GM12865 (cell line): ENCODE measurements around the gene DRD3.

ENCODE experiments used
- DNase-seq: peaks from one replicate; pipeline ENCODE4 v3.0.0; 2010; ENCODE audit warnings: low read depth
- H3K4me3 ChIP-seq: 2 replicates; pipeline ENCODE4 v1.5.1; 2011; ENCODE audit warnings: mild to moderate bottlenecking, low read depth, low read length, control low read depth
- TF ChIP-seq, protein P1 (sequence below): IDR thresholded peaks from 2 replicates; pipeline ENCODE4 v1.5.1; 2011; ENCODE audit warnings: low read length, control low read depth, low read depth, inconsistent platforms; ENCODE audit not compliant: insufficient read depth; ENCODE audit errors: missing control alignments

The DRD3 gene

GRCh38 chr3:114112696-114113095, 66.2 kb downstream of the DRD3 start:
- no peak overlapping the region for H3K4me3 ChIP-seq
- TF ChIP-seq, protein P1, sequence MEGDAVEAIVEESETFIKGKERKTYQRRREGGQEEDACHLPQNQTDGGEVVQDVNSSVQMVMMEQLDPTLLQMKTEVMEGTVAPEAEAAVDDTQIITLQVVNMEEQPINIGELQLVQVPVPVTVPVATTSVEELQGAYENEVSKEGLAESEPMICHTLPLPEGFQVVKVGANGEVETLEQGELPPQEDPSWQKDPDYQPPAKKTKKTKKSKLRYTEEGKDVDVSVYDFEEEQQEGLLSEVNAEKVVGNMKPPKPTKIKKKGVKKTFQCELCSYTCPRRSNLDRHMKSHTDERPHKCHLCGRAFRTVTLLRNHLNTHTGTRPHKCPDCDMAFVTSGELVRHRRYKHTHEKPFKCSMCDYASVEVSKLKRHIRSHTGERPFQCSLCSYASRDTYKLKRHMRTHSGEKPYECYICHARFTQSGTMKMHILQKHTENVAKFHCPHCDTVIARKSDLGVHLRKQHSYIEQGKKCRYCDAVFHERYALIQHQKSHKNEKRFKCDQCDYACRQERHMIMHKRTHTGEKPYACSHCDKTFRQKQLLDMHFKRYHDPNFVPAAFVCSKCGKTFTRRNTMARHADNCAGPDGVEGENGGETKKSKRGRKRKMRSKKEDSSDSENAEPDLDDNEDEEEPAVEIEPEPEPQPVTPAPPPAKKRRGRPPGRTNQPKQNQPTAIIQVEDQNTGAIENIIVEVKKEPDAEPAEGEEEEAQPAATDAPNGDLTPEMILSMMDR, result no peak
- no peak for DNase-seq

DNA sequence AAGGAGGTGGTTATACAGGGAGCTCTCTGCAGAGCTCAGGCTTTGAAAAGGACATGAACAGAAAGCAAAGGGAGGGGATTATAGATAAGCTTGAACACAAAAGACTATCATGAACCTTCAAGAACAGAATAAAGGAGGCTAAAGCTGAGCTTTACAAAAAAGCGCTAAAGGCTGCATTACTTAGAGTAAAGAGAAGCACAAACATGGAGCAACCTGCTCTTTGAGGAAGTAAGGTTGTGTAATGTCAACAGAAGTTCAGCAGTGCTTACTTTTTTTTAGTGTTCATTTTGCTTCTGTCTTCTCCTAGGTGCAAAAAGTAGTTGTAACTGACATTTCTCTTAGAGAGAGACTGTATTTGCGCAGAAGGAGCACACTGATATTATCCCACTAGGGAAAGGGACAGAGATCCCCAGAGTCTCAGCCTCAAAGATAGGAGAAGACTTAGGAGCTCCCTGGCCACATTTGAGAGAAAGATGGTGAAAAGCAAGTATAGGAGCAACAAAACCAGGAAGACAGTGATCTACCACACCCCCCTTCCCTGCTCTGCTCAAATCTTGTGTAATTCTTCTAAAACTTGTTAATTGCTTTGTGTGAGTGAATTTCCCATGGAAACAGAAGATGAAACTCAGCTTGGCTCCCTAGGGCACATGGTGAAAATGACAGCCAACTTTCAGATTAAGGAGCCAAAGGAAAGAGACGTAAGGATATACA, 67.6 kb downstream of the DRD3 start:
- H3K4me3 ChIP-seq, result no peak overlapping the region
- TF ChIP-seq, protein P1, result no peak
- DNase-seq, result no peak

GRCh38 chr3:114110439-114110838, 68.4 kb downstream of the DRD3 start:
- DNase-seq, result no peak
- TF ChIP-seq, protein P1, result no peak
- no peak overlapping the region for H3K4me3 ChIP-seq

- TF ChIP-seq, protein P1, result no peak
Measured at GRCh38 chr3:114108137-114108536, 70.7 kb downstream of the DRD3 start.

GRCh38 chr3:114104414-114104813, 74.4 kb downstream of the DRD3 start:
- DNase-seq, result no peak
- TF ChIP-seq, protein P1, result no peak
- no peak overlapping the region for H3K4me3 ChIP-seq

More at GRCh38 chr3:114108137-114108536, 70.7 kb downstream of the DRD3 start:
- DNase-seq, result no peak
- no peak overlapping the region for H3K4me3 ChIP-seq

DNA sequence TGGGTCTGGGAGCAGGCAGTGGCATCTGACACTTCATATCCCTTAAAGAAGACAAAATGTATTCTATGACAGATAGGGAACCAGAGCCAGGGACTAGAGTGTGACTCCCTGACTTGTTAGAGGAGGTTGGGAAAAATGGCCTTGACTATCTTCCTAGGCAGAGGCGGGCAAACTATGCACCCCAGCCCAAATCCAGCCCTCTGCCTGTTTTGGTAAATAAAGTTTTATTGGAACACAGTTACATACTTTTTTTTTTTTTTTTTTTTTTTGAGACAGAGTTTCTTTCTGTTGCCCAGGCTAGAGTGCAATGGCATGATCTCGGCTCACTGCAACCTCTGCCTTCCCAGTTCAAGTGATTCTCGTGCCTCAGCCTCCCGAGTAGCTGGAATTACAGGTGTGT, 75.0 kb downstream of the DRD3 start:
- DNase-seq, result no peak
- no peak overlapping the region for H3K4me3 ChIP-seq
- TF ChIP-seq, protein P1, result no peak

GRCh38 chr3:114103181-114103580, 75.7 kb downstream of the DRD3 start:
- no peak for DNase-seq
- TF ChIP-seq, protein P1, result no peak
- no peak overlapping the region for H3K4me3 ChIP-seq
